Activated CD4-positive, alpha-beta T cell treated with anti-CD3 and anti-CD28 coated beads, Interleukin-10, Interleukin-2, amounts not matched to agents 100 ng/mL and 50 ng/mL, durations not matched to agents 16 hours and 8 hours (primary cell): ENCODE results near the gene SULT1C4.
"Not testable (repeated sequence)": the region's sequence is repeated elsewhere in the genome, so short reads cannot be mapped to it uniquely, and the experiment has no call there.

ENCODE experiments used
- DNase-seq: peaks from one replicate; pipeline ENCODE4 v3.0.0-alpha.2; 2020

The SULT1C4 gene

GRCh38 chr2:108377815-108378630, at the start of gene SULT1C4:
TSS of gene SULT1C4 (plus strand) at chr2:108377954. CDS start at chr2:108378338, 384 bp downstream.
- no peak for DNase-seq

- DNase-seq, result no peak
Measured at GRCh38 chr2:108329771-108330170, 48.0 kb upstream of the SULT1C4 start.

DNA sequence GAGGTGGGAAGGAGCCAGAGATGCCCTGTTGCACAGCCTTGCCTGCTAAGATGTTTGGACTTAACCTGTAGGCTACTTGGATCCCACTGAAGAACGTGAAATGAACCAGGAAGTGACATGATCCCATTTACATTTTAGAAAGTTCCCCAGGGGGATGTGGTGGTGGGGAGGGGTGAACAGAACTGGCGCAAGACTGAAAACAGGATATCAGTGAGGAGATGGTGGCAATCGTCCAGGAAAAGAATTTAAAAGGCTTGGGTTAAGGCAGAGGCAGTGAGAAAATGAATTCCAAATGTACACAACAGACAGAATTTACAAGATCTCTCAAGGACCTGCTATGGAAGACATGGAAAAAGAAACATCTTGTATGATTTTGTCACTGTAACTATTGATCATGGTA, 46.8 kb upstream of the SULT1C4 start:
- no peak for DNase-seq

GRCh38 chr2:108345951-108346350, 31.8 kb upstream of the SULT1C4 start:
- DNase-seq, result no peak

DNA sequence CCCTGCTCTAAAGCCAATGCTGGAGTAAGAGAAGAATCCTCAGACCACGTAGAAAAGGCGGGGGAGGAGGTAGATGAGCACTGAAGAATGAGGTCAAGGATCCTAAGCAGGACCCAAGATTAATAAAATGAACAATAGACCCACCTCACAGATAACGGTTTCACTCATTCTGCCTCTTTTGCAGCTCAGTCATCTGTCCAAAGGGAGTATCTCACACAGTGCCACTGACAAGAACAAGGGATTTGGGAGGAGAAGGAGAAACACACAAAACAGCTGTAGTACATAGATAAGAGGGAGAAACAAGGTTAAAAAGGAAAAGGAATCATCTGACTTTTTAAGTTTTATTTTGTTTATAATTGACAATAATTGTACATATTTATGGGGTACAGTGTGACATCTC, 30.9 kb upstream of the SULT1C4 start:
- DNase-seq, result no peak

DNA sequence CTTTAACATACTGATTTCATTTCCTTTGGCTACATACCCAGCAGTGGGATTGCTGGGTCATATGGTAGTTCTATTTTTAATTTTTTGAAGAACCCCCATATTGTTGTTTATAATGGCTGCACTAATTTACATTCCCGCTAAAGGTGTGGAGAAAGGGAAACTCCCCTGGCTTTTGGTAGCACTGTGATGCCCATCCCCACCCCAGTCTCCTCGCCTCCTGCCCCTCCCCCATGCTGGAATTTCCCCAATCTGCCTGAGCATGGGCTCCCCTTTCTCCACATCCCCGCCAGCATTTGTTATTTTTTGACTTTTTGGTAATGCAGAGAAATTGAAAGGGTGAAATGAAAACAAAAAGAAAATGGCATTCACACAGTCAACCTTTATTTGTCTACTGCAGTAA, 30.0 kb upstream of the SULT1C4 start:
- DNase-seq, result no peak

- no peak for DNase-seq
Measured at GRCh38 chr2:108348816-108349570, 28.8 kb upstream of the SULT1C4 start.

GRCh38 chr2:108349571-108349928, 28.2 kb upstream of the SULT1C4 start:
- no peak for DNase-seq

GRCh38 chr2:108351889-108352288, 25.9 kb upstream of the SULT1C4 start:
- no peak for DNase-seq

DNA sequence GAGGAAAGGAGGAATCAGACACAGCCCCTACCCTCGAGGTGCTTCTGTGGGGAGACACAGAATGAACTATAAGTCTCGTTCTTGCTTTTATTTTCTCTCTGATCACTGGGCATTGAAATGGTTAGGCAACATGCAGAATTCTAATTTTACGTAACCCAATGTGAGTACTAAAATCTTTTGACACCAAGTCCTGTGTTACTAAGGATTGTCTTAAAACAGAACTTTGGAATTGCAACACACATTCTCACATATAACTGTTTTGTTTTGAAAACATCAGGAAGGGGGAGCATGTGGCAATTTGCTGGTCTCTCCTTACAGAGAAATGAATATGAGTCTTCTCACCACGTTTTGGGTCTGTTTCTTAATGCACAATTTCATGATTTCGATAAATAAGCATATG, 23.6 kb upstream of the SULT1C4 start:
- no peak for DNase-seq

DNA sequence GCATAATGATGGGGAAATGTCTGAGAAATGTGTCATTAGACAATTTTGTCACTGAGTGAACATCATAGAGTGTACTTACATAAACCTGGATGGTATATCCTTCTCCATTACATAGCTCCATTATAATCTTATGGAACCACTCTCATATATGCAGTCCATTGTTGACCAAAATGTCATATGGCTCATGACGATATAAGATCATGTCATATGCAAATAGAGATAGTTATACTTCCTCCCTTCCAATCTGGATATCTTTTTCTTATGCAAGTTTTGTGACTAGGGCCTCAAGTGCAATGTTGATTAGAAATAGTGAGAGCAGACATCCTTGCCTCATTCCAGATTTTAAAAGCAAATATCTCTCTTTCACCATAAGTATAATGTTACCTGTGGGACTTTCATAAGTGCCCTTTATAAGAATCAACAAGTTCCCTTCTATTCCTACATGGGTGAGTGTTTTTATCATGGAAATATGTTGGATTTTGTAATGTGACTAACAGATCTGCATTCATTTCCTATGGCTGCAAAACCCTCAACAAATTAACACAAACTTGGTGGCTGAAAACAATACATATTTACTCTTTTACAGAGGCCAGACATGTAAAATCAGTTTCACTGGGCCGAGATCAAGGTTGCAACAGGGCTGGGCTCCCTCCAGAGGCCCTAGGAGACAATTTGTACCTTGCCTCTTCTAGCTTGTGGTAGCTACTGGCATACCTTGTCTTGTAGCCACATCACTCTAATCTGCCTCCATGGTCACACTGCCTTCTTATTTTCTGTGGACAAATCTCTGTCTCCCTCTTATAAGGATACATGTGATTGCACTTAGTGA, 21.6 kb upstream of the SULT1C4 start:
- no peak for DNase-seq

DNA sequence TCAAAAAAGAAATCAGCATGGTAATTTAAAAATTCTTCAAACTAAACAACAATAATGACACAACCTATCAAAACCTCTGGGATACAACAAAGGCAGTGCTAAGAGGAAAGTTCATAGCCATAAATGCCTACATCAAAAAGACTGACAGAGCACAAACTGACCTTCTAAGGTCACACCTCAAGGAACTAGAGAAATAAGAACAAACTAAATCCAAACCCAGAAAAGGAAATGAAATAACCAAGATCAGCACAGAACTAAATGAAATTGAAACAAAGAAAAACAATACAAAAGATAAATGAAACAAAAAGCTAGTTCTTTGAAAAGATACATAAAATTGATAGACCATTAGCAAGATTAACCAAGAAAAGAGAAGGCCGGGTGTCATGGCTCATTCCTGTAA, 18.4 kb upstream of the SULT1C4 start:
- not testable (repeated sequence) for DNase-seq

DNA sequence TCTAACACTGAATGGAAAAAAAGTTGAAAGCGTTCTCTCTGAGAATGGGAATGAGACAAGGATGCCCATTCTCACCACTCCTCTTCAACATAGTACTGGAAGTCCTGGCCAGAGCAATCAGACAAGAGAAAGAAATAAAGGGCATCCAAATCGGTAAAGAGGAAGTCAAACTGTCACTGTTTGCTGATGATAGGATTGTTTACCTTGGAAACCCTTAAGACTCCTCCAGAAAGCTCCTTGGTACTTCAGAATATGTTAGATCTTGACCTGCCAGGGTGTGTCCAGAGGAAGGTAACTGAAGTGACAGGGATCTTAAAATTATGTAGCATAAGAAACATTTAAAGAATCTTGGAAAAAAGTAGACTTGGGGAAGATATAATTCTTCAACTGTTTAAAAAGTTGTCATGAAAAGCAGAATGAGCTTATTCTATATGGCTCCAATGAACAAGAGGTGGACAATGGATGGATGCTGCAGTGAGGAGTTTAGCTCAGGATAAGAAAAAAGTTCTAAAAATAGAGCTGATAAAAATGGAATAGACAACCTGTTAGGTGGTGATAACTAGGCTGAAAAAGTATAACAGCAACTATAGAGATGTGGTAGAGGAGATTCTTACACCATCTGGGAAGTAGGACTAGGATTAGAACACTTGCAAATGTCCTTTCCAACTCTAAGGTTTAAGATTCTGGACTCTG, 16.8 kb upstream of the SULT1C4 start:
- no peak for DNase-seq

- DNase-seq, result no peak
Measured at GRCh38 chr2:108363024-108363907, 14.5 kb upstream of the SULT1C4 start.

DNA sequence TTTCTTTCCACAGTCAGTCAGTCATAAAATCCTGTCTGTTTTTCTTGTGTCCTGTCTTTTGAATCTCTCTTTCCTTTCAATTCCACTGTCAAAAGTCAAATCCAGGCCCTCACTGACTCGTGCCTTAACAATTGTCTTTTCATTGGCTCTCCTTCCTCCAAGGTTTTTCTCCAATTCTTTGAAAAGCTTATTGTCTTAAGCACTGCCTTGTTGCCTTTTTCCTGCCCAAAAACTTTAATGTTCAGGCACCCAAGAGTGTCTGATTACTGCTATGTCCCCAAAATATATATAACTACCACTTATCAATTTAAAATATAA, 13.9 kb upstream of the SULT1C4 start:
- no peak for DNase-seq

DNA sequence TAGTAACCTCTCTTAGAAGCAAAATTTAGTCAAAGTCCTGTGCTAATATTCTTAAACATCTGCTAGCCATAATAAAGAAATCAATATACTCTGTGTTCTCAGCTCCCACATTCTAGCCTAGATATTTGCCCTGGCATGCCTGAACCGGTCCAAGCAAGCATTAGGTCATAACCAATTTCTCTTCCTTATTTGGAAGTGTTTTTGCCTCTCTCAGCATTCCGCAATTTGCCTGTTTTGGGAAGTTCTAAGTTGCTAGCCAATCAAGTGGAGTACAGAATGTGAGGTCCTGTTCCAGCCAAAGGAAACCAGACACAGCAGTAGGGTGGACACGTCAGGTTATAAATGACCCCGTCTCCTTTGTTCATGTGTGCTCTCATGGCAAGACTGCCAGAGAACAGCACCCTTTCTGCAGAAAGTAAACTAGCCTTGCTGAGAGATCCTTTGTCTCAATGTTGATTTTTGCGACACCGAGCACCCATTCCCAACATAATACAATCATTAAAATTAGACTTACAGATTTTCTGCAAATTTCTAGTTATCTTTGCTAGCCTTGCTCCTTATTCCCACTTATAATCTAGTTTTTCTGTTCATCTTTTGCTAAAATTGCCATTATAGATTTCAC, 13.0 kb upstream of the SULT1C4 start:
- no peak for DNase-seq

- no peak for DNase-seq
Measured at GRCh38 chr2:108365656-108366055, 12.1 kb upstream of the SULT1C4 start.

- DNase-seq, result no peak
Measured at GRCh38 chr2:108367014-108367413, 10.7 kb upstream of the SULT1C4 start.

GRCh38 chr2:108367561-108368175, 10.1 kb upstream of the SULT1C4 start:
- no peak for DNase-seq

- DNase-seq, result no peak
Measured at GRCh38 chr2:108369153-108369552, 8.6 kb upstream of the SULT1C4 start.

DNA sequence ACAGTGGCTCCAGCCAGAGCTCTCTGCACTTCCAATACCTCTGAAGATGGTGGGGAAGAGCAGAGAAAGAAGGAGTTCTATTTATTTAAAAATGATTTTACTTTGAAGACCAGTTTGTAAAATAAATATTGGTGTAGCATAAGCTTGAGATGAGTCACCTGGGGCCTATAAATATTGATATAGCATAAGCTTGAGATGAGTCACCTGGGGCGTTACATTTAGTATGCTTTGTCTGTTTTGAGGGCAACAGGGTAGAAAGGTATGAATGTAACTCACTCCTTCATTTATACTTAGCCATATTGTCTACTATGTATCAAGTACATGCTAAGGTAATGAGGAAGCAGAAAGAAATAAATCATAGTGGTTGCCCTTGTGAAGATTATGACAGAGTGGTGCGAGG, 7.7 kb upstream of the SULT1C4 start:
- peak; percentile 18 for DNase-seq
